ENCODE measurements around the gene LYZ.

- TF ChIP-seq POLR2A (IDR thresholded peaks at IDR 0.05) (no peak), CTCF (IDR thresholded peaks at IDR 0.05) (no peak), POLR2AphosphoS5 (IDR thresholded peaks at IDR 0.05) (no peak), EP300 (IDR thresholded peaks at IDR 0.05) (no peak)
These were observed 15.3 kb upstream of the LYZ start for GRCh38 chr12:69332815-69333358.
